WI38 (cell line): Measurements from ENCODE around the gene AMPH.

Experiments
- H3K4me3 ChIP-seq: 2 replicates; pipeline ENCODE4 v1.5.1; 2011; ENCODE audit warnings: low read depth, mild to moderate bottlenecking, control low read depth, low read length
- TF ChIP-seq, protein P1 (sequence below): IDR thresholded peaks from 2 replicates; pipeline ENCODE4 v1.5.1; 2012; ENCODE audit warnings: low read depth, mild to moderate bottlenecking, control low read depth, low read length

Gene AMPH

DNA sequence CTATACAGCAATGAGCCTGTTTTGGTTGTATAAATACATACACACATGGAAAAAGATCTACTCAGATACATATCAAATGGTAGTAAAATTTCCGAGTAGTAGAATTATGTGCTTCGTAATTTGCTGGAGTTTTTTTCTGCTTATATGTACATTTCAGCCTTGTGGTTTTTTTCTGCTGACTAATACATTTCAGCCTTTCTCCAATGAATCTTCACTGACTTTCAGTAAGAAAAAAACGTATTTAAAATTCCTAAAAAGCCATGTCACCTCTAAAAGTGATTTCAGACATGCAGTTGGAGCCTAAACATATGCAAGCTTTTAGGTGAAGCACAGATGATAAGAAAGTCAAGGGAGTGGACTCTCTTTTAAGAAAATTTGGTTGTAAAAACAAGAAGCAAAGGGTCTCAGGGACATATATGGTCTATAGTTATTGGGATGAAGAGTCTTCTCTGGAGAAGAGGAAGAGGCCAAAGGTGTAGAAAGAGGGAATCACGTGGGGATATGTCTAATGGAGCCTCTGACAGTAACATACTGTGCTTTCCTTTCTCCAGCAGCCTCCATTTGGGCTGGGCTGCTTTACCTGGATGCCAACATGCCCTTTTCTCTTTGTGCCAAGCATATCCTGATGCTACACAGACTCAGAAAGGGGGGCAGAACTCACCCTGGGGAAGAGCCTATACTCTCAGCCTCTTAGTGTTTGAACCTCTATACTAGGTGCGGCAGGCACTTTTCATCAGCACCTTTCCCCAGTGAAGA is 2.4 kb downstream of the AMPH start:
- no peak overlapping the region for H3K4me3 ChIP-seq
- TF ChIP-seq, protein P1, sequence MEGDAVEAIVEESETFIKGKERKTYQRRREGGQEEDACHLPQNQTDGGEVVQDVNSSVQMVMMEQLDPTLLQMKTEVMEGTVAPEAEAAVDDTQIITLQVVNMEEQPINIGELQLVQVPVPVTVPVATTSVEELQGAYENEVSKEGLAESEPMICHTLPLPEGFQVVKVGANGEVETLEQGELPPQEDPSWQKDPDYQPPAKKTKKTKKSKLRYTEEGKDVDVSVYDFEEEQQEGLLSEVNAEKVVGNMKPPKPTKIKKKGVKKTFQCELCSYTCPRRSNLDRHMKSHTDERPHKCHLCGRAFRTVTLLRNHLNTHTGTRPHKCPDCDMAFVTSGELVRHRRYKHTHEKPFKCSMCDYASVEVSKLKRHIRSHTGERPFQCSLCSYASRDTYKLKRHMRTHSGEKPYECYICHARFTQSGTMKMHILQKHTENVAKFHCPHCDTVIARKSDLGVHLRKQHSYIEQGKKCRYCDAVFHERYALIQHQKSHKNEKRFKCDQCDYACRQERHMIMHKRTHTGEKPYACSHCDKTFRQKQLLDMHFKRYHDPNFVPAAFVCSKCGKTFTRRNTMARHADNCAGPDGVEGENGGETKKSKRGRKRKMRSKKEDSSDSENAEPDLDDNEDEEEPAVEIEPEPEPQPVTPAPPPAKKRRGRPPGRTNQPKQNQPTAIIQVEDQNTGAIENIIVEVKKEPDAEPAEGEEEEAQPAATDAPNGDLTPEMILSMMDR, result no peak

DNA sequence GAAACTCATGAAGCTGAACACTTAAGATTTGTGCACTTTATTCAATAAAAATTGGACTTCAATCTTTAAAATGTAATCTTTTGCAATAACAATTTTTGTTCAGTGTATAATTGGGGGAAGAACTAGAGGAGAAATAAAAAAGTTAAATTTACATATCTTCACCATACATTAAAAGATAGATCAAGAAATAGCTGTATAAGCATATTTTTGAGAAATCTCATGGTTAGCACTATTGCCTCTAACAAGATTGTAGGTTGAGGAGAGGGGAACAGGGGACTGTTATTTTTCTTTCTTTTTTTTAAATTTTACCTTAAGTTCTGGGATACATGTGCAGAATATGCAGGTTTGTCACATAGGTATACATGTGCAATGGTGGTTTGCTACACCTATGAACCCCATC is 5.3 kb downstream of the AMPH start:
- TF ChIP-seq, protein P1, result no peak
- H3K4me3 ChIP-seq, result no peak overlapping the region

DNA sequence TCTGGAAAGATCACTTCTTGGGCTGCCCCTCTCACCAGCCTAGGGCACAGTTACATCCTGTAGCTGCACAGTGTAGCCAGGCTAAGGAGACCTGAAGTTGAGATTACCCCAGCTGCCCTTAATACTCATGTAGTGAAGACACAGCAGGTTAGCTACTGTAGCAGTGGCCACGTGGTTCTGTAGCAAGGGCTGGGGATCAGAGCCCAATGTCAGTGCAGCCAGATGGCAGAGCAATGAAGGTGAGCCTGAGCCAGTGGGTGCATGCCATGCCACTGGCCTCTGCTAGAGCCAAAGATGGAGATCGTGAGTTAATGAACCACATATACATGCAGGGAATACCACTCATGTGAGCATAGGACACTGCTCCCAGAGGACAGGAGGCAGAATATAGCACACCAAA is 15.5 kb downstream of the AMPH start:
- H3K4me3 ChIP-seq, result no peak overlapping the region
- TF ChIP-seq, protein P1, result no peak

DNA sequence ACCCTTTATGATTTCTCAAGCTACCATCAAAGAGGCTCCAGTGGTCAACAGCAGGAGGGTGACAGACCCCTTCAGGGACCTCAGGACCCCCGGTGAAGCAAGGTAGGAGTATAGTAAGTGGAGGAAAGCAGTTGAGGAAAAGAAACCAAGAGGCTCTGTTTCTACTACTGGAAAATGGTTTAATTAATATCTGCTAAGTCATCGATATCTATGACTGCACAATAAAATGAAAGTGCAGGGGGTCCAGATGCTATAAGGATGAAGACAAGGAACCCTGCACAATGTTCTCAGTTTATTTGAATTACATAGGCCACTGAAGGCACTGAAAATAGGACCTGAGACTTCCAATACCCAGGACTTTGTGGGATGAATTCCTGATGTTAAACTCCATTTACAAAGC is 23.7 kb downstream of the AMPH start:
- H3K4me3 ChIP-seq, result no peak overlapping the region
- TF ChIP-seq, protein P1, result no peak

DNA sequence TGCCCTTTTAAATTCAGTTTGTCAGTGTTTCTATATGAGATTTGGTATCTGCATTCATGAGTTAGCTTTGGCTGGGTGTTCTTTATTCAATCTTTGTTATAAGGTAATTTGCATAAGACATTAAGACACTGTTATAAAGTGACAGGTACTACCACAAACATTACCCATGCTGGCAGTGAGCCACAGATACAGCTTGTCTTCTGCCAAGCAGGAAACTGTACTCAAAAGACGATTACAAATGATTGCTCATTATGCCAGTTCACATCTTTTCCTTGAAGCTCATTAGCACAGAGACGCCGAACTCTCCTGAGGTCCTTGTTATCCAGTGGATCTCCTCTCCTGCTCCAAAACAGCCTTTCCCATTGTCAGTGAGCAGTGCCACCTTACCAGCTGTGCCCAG is 30.4 kb downstream of the AMPH start:
- H3K4me3 ChIP-seq, result no peak overlapping the region
- TF ChIP-seq, protein P1, result no peak

DNA sequence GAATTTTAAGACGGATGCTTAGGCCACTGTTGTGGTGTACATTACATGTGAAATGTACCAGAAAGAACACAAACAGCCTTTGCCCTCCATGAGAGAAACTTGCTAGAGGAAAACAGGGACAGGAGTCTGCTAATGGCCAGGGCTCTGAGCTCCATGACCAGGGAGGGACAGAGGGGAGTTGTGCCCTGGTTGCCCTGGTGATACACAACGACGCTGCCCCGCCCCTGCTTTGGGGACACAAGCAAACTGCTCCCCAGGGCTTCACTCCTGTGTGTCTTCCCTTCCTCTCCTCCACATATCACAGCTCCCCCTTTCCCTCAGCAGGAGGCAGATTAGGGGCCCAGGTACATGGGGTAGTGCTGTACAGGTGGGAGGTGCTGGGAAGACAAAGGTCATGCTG is 36.2 kb downstream of the AMPH start:
- TF ChIP-seq, protein P1, result no peak
- no peak overlapping the region for H3K4me3 ChIP-seq

DNA sequence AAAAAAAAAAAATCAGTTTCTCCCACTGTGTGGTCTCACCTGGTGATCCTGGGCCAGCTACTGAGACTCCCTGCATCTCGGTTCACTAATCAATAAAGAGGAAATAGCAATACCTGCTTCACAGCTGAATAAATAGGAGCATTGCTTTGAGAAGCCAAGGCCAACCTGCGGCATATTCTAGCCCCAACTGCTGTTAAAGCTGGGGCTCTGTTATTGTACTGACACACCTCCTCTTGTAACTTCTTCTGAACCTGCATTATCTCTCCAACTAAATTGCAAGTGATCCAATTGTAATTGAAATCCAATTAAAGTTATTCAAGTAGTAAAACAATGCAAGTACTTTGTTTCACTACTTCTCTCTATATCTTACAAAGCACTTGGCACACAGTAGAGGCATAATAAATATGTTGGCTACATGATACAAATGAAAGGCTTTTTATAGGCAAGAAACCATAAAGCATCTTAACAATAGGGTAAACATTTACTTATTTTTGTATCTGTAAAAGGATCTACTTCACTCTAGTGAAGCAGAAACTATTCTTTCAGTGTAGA is 38.4 kb downstream of the AMPH start:
- TF ChIP-seq, protein P1, result no peak

More for the DNA sequence above, 38.4 kb downstream of the AMPH start:
- no peak overlapping the region for H3K4me3 ChIP-seq
